Upper lobe of right lung (tissue), 1 donor: ENCODE data around the gene TM9SF4. TPM values are rescaled to one million over a fixed set of nuclear protein-coding genes. Genes with fewer than 3 reads are reported as not detected.

Experiments used
- ATAC-seq: fragments of 200-7000 bp; cut with Tn5 transposase; one replicate; pipeline ENCODE4 v1.9.1; 2020; ENCODE audit warnings: mild to moderate bottlenecking, moderate library complexity
- DNase-seq: peaks from one replicate; pipeline ENCODE4 v3.0.0-alpha.2; 2020
- H3K27ac ChIP-seq: fragments of 200-600 bp; one replicate; pipeline ENCODE4 v1.8.0; 2022
- H3K27me3 ChIP-seq: fragments of 200-600 bp; one replicate; pipeline ENCODE4 v1.8.0; 2022; ENCODE audit warnings: mild to moderate bottlenecking
- H3K36me3 ChIP-seq: fragments of 200-600 bp; one replicate; pipeline ENCODE4 v1.8.0; 2022
- H3K4me1 ChIP-seq: fragments of 200-600 bp; one replicate; pipeline ENCODE4 v1.8.0; 2022
- H3K4me3 ChIP-seq: fragments of 200-600 bp; one replicate; pipeline ENCODE4 v1.8.0; 2022; ENCODE audit warnings: mild to moderate bottlenecking
- H3K9me3 ChIP-seq: fragments of 200-600 bp; one replicate; pipeline ENCODE4 v1.8.0; 2022
- CTCF ChIP-seq: fragments of 200-600 bp; IDR thresholded peaks from one replicate; pipeline ENCODE4 v1.8.0; 2022; ENCODE audit warnings: antibody characterized with exemption
- intact Hi-C: fragments of 100-400 bp; cut with DNase I; formaldehyde crosslinking; loops from one replicate; pipeline ENCODE4 v1.11.0; 2022
- total RNA-seq: library from RNA; stranded (reverse); fragmentation: NEBNext Ultra II Directional; extraction: Animal tissue kit (Norgen Biotek cat#: 25700); gene quantifications from one replicate; pipeline ENCODE4 v1.2.1, GENCODE V29; 2021
- donor health status: DM: no; HTN: yes; CAD: no; lungs with severe emphysema.

TM9SF4 gene
- total RNA-seq, 1 donor from 2014 or later = 49.2 TPM

- intact Hi-C loops = no loop called here
Observed at GRCh38 chr20:32124916-32125454, 15.5 kb downstream of the TM9SF4 start.

GRCh38 chr20:32125506-32125905, 16.0 kb downstream of the TM9SF4 start:
- no peaks in the 10 kb centered on the region for H3K27me3 ChIP-seq
- no peak overlapping the region for H3K4me3 ChIP-seq
- H3K9me3 ChIP-seq = no peaks in the 10 kb centered on the region
- intact Hi-C loops = no loop called here
- H3K27ac ChIP-seq = no peak overlapping the region
- H3K4me1 ChIP-seq = no peaks in the 10 kb centered on the region
- DNase-seq (no peak), ATAC-seq (no peak)
- H3K36me3 ChIP-seq = no peaks in the 10 kb centered on the region
- no peak for TF ChIP-seq CTCF

More at GRCh38 chr20:32124916-32125454, 15.5 kb downstream of the TM9SF4 start:
- Histone ChIP-seq H3K4me3 (no peak overlapping the region), H3K27ac (no peak overlapping the region), H3K9me3 (no peaks in the 10 kb centered on the region), H3K36me3 (no peaks in the 10 kb centered on the region), H3K27me3 (no peaks in the 10 kb centered on the region), H3K4me1 (no peaks in the 10 kb centered on the region)
- DNase-seq = no peak
- no peak for TF ChIP-seq CTCF
- no peak for ATAC-seq

- H3K36me3 ChIP-seq = no peaks in the 10 kb centered on the region
- DNase-seq = no peak
- no peak overlapping the region for H3K4me3 ChIP-seq
- intact Hi-C loops = no loop called here
- no peak overlapping the region for H3K27ac ChIP-seq
- no peak for ATAC-seq
- no peaks in the 10 kb centered on the region for H3K9me3 ChIP-seq
- H3K27me3 ChIP-seq = no peaks in the 10 kb centered on the region
- TF ChIP-seq CTCF = no peak
- no peaks in the 10 kb centered on the region for H3K4me1 ChIP-seq
Observed at GRCh38 chr20:32126919-32127318, 17.4 kb downstream of the TM9SF4 start.

GRCh38 chr20:32127347-32127746, 17.8 kb downstream of the TM9SF4 start:
- Histone ChIP-seq H3K4me3 (no peak overlapping the region), H3K9me3 (no peaks in the 10 kb centered on the region), H3K27me3 (no peaks in the 10 kb centered on the region), H3K36me3 (no peaks in the 10 kb centered on the region), H3K27ac (no peak overlapping the region), H3K4me1 (no peaks in the 10 kb centered on the region)
- ATAC-seq = no peak
- no peak for DNase-seq
- intact Hi-C loops = no loop called here
- TF ChIP-seq CTCF = no peak

- ATAC-seq (no peak), DNase-seq (no peak)
- H3K4me1 ChIP-seq = no peaks in the 10 kb centered on the region
- H3K27ac ChIP-seq = no peak overlapping the region
- intact Hi-C loops = no loop called here
- H3K9me3 ChIP-seq = no peaks in the 10 kb centered on the region
- no peak overlapping the region for H3K4me3 ChIP-seq
- TF ChIP-seq CTCF = no peak
- H3K36me3 ChIP-seq = peaks cover 3% of the 10 kb centered on the region
- H3K27me3 ChIP-seq = no peaks in the 10 kb centered on the region
Observed at GRCh38 chr20:32128167-32128566, 18.7 kb downstream of the TM9SF4 start.

GRCh38 chr20:32129863-32130262, 20.3 kb downstream of the TM9SF4 start:
- intact Hi-C loops = no loop called here
- TF ChIP-seq CTCF = no peak

More at GRCh38 chr20:32129863-32130262, 20.3 kb downstream of the TM9SF4 start:
- Histone ChIP-seq H3K9me3 (no peaks in the 10 kb centered on the region), H3K4me3 (no peak overlapping the region), H3K4me1 (no peaks in the 10 kb centered on the region), H3K27me3 (no peaks in the 10 kb centered on the region), H3K27ac (no peak overlapping the region), H3K36me3 (peaks cover 12% of the 10 kb centered on the region)
- DNase-seq (no peak), ATAC-seq (no peak)
